GM23248 (cell line): Measurements from ENCODE around the gene PCSK2.

ENCODE experiments used
- EZH2 ChIP-seq: fragments of 200-600 bp; sonication (generic); IDR thresholded peaks from 2 replicates; pipeline ENCODE4 v1.6.1; 2018; ENCODE audit warnings: antibody characterized with exemption, mild to moderate bottlenecking; ENCODE audit not compliant: insufficient read depth, poor library complexity, severe bottlenecking
- EZH2phosphoT487 ChIP-seq: fragments of 200-600 bp; sonication (generic); IDR thresholded peaks from 2 replicates; pipeline ENCODE4 v1.6.1; 2018; ENCODE audit warnings: antibody characterized with exemption, moderate library complexity, mild to moderate bottlenecking, low read depth; ENCODE audit not compliant: insufficient read depth

DNA sequence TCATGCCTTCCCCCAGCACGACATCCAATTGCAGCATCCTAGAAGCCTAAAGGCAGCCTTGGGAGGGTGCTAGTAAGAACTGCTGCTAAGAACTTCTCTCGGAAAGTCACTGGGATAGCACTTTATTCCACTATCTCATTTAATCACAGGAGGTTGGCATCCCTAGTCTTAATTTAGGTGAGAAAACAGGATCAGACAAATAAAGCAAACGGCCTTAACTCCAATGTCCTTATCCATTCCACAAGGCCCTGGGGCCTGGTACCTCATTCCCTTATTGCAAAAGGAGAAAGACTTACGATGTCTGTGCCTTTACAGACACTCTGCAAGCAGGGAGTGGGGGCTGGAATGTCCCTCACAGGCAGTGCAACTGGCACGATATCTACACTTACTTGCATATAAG lies 243.7 kb downstream of the PCSK2 start:
- TF ChIP-seq EZH2 (no peak), EZH2phosphoT487 (no peak)
